ENCODE data around the gene STPG1. TPM values are rescaled to one million over a fixed set of nuclear protein-coding genes. Genes with fewer than 3 reads are reported as not detected.

STPG1 gene
- total RNA-seq, 3 donors from 2014 or later = 3.6 to 6.9 (median 4.6) TPM

GRCh38 chr1:24329331-24329730 lies 84.3 kb downstream of the STPG1 start:
- no peaks in the 10 kb centered on the region for H3K36me3 ChIP-seq
- no peaks in the 10 kb centered on the region for H3K9me3 ChIP-seq
- H3K4me3 ChIP-seq = no peak overlapping the region
- H3K4me1 ChIP-seq = no peaks in the 10 kb centered on the region
- no peak overlapping the region for H3K27ac ChIP-seq
- TF ChIP-seq POLR2AphosphoS5 (IDR thresholded peaks at IDR 0.05) (no peak), CTCF (IDR thresholded peaks at IDR 0.05) (no peak), POLR2A (IDR thresholded peaks at IDR 0.05) (no peak)
- no peak for DNase-seq (ENCODE audit: low spot score in 2 of 2)
- intact Hi-C loops (cut with DNase I; ENCODE audit: low total_unique reads) = no loop called here
- H3K27me3 ChIP-seq = no peaks in the 10 kb centered on the region

- no peaks in the 10 kb centered on the region for H3K36me3 ChIP-seq
- DNase-seq (ENCODE audit: low spot score in 2 of 2) = no peak
- H3K4me1 ChIP-seq = no peaks in the 10 kb centered on the region
- no peak overlapping the region for H3K4me3 ChIP-seq
- TF ChIP-seq POLR2A (IDR thresholded peaks at IDR 0.05) = no peak
- no peak for TF ChIP-seq CTCF (IDR thresholded peaks at IDR 0.05)
- no peak for TF ChIP-seq POLR2AphosphoS5 (IDR thresholded peaks at IDR 0.05)
- no peaks in the 10 kb centered on the region for H3K9me3 ChIP-seq
- H3K27me3 ChIP-seq = no peaks in the 10 kb centered on the region
- H3K27ac ChIP-seq = no peak overlapping the region
- intact Hi-C loops (cut with DNase I; ENCODE audit: low total_unique reads) = no loop called here
These were observed 85.7 kb downstream of the STPG1 start for GRCh38 chr1:24327891-24328290.

GRCh38 chr1:24327486-24327885 lies 86.1 kb downstream of the STPG1 start:
- Histone ChIP-seq H3K9me3 (no peaks in the 10 kb centered on the region), H3K4me3 (no peak overlapping the region), H3K4me1 (no peaks in the 10 kb centered on the region), H3K27ac (no peak overlapping the region), H3K27me3 (no peaks in the 10 kb centered on the region), H3K36me3 (no peaks in the 10 kb centered on the region)
- DNase-seq (ENCODE audit: low spot score in 2 of 2) = no peak
- intact Hi-C loops (cut with DNase I; ENCODE audit: low total_unique reads) = no loop called here
- no peak for TF ChIP-seq POLR2AphosphoS5 (IDR thresholded peaks at IDR 0.05)
- no peak for TF ChIP-seq CTCF (IDR thresholded peaks at IDR 0.05)
- no peak for TF ChIP-seq POLR2A (IDR thresholded peaks at IDR 0.05)

- DNase-seq (ENCODE audit: low spot score in 2 of 2) = no peak
- H3K9me3 ChIP-seq = no peaks in the 10 kb centered on the region
- intact Hi-C loops (cut with DNase I; ENCODE audit: low total_unique reads) = no loop called here
- TF ChIP-seq CTCF (IDR thresholded peaks at IDR 0.05) (no peak), POLR2A (IDR thresholded peaks at IDR 0.05) (no peak), POLR2AphosphoS5 (IDR thresholded peaks at IDR 0.05) (no peak)
- no peak overlapping the region for H3K27ac ChIP-seq
- no peaks in the 10 kb centered on the region for H3K36me3 ChIP-seq
- peaks cover 4 to 5% of the 10 kb centered on the region in 2 donors for H3K4me1 ChIP-seq
- no peaks in the 10 kb centered on the region for H3K27me3 ChIP-seq
- H3K4me3 ChIP-seq = no peak overlapping the region
These were observed 87.8 kb downstream of the STPG1 start for GRCh38 chr1:24325587-24326449.

GRCh38 chr1:24324903-24325302 lies 88.7 kb downstream of the STPG1 start:
- Histone ChIP-seq H3K27me3 (no peaks in the 10 kb centered on the region), H3K4me1 (peaks cover 4 to 5% of the 10 kb centered on the region in 2 donors), H3K27ac (no peak overlapping the region), H3K9me3 (no peaks in the 10 kb centered on the region), H3K4me3 (no peak overlapping the region), H3K36me3 (no peaks in the 10 kb centered on the region)
- DNase-seq (ENCODE audit: low spot score in 2 of 2) = no peak
- TF ChIP-seq POLR2A (IDR thresholded peaks at IDR 0.05) (no peak), POLR2AphosphoS5 (IDR thresholded peaks at IDR 0.05) (no peak), CTCF (IDR thresholded peaks at IDR 0.05) (no peak)
- intact Hi-C loops (cut with DNase I; ENCODE audit: low total_unique reads) = no loop called here

Data from breast epithelium (tissue), 4 donors.